GM12878 (cell line): ENCODE measurements around the gene JPT1. TPM values are rescaled to one million over a fixed set of nuclear protein-coding genes. Genes with fewer than 3 reads are reported as not detected.

Experiments used
- ATAC-seq: fragments of 200-7000 bp; cut with Tn5 transposase; 3 replicates; pipeline ENCODE4 v1.9.1; 2020; ENCODE audit warnings: mild to moderate bottlenecking, moderate library complexity
- BruUV-seq: library from RNA; stranded (reverse); fragments of 400-500 nt; replicated peaks from 2 replicates; lab custom pipeline; 2021; lab: Mats Ljungman, UMichigan
- CTCF ChIA-PET: fragments of 300-600 bp; sonication (Branson Sonifier 250); formaldehyde crosslinking; extraction: SDS; loops from one replicate; lab custom pipeline; 2021; ENCODE audit warnings: inconsistent platforms; lab: Yijun Ruan, JAX
- POLR2A ChIA-PET: fragments of 350-600 bp; formaldehyde crosslinking; extraction: SDS; loops from one replicate; lab custom pipeline; 2021; ENCODE audit warnings: inconsistent platforms; lab: Charles Lee
- RAD21 ChIA-PET: fragments of 300-600 bp; sonication (Branson Sonifier 250); formaldehyde crosslinking; loops from one replicate; lab custom pipeline; 2023; ENCODE audit warnings: antibody characterized with exemption; ENCODE audit not compliant: unreplicated experiment; lab: Charles Lee
- SMC1A ChIA-PET: fragments of 300-600 bp; sonication (Branson Sonifier 250); formaldehyde crosslinking; loops from one replicate; lab custom pipeline; 2023; ENCODE audit not compliant: unreplicated experiment, uncharacterized antibody; lab: Charles Lee
- DNase-seq: peaks from one replicate; pipeline ENCODE4 v3.0.0-alpha.2; 2011; ENCODE audit warnings: low read depth, low spot score
- FAIRE-seq: peaks from 3 replicates; lab custom pipeline; 2011; peaks lifted over from hg19 to GRCh38; lab: Jason Lieb, UNC
- H2AFZ ChIP-seq: 2 replicates; pipeline ENCODE4 v1.6.0; 2011; ENCODE audit warnings: low read depth, low read length, control low read depth; ENCODE audit not compliant: control insufficient read depth
- H3K27ac ChIP-seq: 2 replicates; pipeline ENCODE4 v1.5.1; 2011; ENCODE audit warnings: control low read depth; ENCODE audit not compliant: control insufficient read depth, insufficient read depth
- H3K27me3 ChIP-seq, 2 experiments: replicated peaks in 1 of 2; 2 replicates each; pipeline versions ENCODE4 v1.6.0 to v1.6.1; 2011; ENCODE audit warnings: low read length in 1 of 2; ENCODE audit not compliant: control insufficient read depth in 2 of 2, insufficient read depth in 2 of 2
- H3K36me3 ChIP-seq, 2 experiments: 2 replicates each; pipeline ENCODE4 v1.5.1; 2011; ENCODE audit warnings: low read length in 1 of 2; ENCODE audit not compliant: control insufficient read depth in 2 of 2, insufficient read depth in 2 of 2
- H3K4me1 ChIP-seq: 2 replicates; pipeline ENCODE4 v1.6.1; 2011; ENCODE audit warnings: mild to moderate bottlenecking, low read length, moderate library complexity, mixed read lengths; ENCODE audit not compliant: control insufficient read depth, insufficient read depth
- H3K4me2 ChIP-seq: 2 replicates; pipeline ENCODE4 v1.6.0; 2011; ENCODE audit warnings: control low read depth; ENCODE audit not compliant: control insufficient read depth, insufficient read depth
- H3K4me3 ChIP-seq: fragments of 200-600 bp; sonication (generic); 2 replicates; pipeline ENCODE4 v1.5.1; 2016
- H3K79me2 ChIP-seq: 2 replicates; pipeline ENCODE4 v1.6.0; 2011; ENCODE audit warnings: low read length; ENCODE audit not compliant: control insufficient read depth, insufficient read depth
- H3K9ac ChIP-seq: 2 replicates; pipeline ENCODE4 v1.8.0; 2011; ENCODE audit warnings: low read length, control low read depth, mixed read lengths; ENCODE audit not compliant: control insufficient read depth, insufficient read depth
- H3K9me3 ChIP-seq: replicated peaks from 3 replicates; pipeline ENCODE4 v1.5.1; 2011; ENCODE audit warnings: mild to moderate bottlenecking, low read length; ENCODE audit not compliant: control insufficient read depth, insufficient read depth
- H4K20me1 ChIP-seq: 2 replicates; pipeline ENCODE4 v1.6.0; 2011; ENCODE audit not compliant: control insufficient read depth, insufficient read depth
- ESRRA ChIP-seq: IDR thresholded peaks from 2 replicates; pipeline ENCODE4 v1.6.1; 2012; ENCODE audit warnings: mild to moderate bottlenecking, low read length, improper control_type of control experiment
- HCFC1 ChIP-seq: fragments of 150-350 bp; IDR thresholded peaks from 2 replicates; pipeline ENCODE4 v1.6.1; 2014; ENCODE audit warnings: low read length
- HDAC6 ChIP-seq: fragments of 200-600 bp; sonication (generic); IDR thresholded peaks from one replicate; pipeline ENCODE4 v1.8.0; 2017; ENCODE audit warnings: antibody characterized with exemption; ENCODE audit not compliant: unreplicated experiment
- POLR2AphosphoS5 ChIP-seq: IDR thresholded peaks from 2 replicates; pipeline ENCODE4 v1.6.1; 2011; ENCODE audit warnings: mild to moderate bottlenecking, low read length, inconsistent platforms
- RBBP5 ChIP-seq: fragments of 200-600 bp; sonication (generic); conservative IDR thresholded peaks from 2 replicates; pipeline ENCODE4 v1.6.1; 2016
- WGBS: methylation state at CpG from one replicate; pipeline ENCODE4 v1.1.6; 2016; ENCODE audit warnings: low lambda C conversion rate; ENCODE audit not compliant: insufficient replicate concordance, insufficient coverage; ENCODE audit errors: missing lambda C conversion rate; 5-methylcytosine and 5-hydroxymethylcytosine counted together
- in situ Hi-C: fragments of 300-500 bp; cut with MboI; formaldehyde crosslinking; loops from 9 replicates; pipeline ENCODE4 v1.14.3; 2018; ENCODE audit warnings: mixed read lengths
- intact Hi-C: fragments of 100-400 bp; cut with micrococcal nuclease; formaldehyde crosslinking; loops from one replicate; pipeline ENCODE4 v1.14.2; 2022; ENCODE audit not compliant: unreplicated experiment
- polyA plus RNA-seq, 11 experiments: library from polyadenylated mRNA; depleted of rRNA in 4 of 11; unstranded in 6 of 11; stranded (reverse) in 5 of 11; fragments of >200 nt; fragmentation: Nextera tagmentation in 4 of 11; fragmentation: Illumina TruSeq in 1 of 11; extraction: Ambion mirVana in 4 of 11; extraction: Trizol in 1 of 11; gene quantifications; 1 replicate in 1 of 11; 2 replicates in 10 of 11; pipeline versions ENCODE4 v1.2.1 to v1.2.3, GENCODE V29; 2011 to 2016; ENCODE audit warnings: inconsistent platforms in 2 of 11, missing spikeins in 2 of 11, low read depth in 1 of 11
- total RNA-seq, 4 experiments: library from RNA; depleted of rRNA in 3 of 4; stranded (reverse); fragments of >200 nt in 3 of 4; fragmentation: Illumina TruSeq in 1 of 4; extraction: Trizol in 1 of 4; gene quantifications; 2 replicates each; pipeline versions ENCODE4 v1.2.1 to v1.2.3, GENCODE V29; 2013 to 2021
- TF ChIP-seq, protein P1 (sequence below): IDR thresholded peaks from 2 replicates; pipeline ENCODE4 v1.6.1; 2012; ENCODE audit warnings: mild to moderate bottlenecking, low read depth, low read length

Gene JPT1
- total and polyA plus RNA-seq, 10 of the 15 experiments (the other 5 are each of a cell fraction or from before 2014, with no cell fraction given) = 79.7 to 651 (median 323) TPM

- Histone ChIP-seq H3K4me3 (no peak overlapping the region), H3K27ac (no peak overlapping the region), H3K9ac (no peak overlapping the region), H3K4me2 (no peak overlapping the region), H3K9me3 (no peaks in the 10 kb centered on the region), H4K20me1 (no peaks in the 10 kb centered on the region), H3K27me3 (no peaks in the 10 kb centered on the region), H3K36me3 (no peaks in the 10 kb centered on the region), H2AFZ (no peak overlapping the region), H3K4me1 (peaks cover 13% of the 10 kb centered on the region), H3K79me2 (no peaks in the 10 kb centered on the region)
- no peak for DNase-seq
- intact Hi-C loops = no loop called here
- TF ChIP-seq HCFC1 (no peak), RBBP5 (no peak), POLR2AphosphoS5 (no peak), ESRRA (no peak), HDAC6 (no peak)
- TF ChIP-seq, protein P1, sequence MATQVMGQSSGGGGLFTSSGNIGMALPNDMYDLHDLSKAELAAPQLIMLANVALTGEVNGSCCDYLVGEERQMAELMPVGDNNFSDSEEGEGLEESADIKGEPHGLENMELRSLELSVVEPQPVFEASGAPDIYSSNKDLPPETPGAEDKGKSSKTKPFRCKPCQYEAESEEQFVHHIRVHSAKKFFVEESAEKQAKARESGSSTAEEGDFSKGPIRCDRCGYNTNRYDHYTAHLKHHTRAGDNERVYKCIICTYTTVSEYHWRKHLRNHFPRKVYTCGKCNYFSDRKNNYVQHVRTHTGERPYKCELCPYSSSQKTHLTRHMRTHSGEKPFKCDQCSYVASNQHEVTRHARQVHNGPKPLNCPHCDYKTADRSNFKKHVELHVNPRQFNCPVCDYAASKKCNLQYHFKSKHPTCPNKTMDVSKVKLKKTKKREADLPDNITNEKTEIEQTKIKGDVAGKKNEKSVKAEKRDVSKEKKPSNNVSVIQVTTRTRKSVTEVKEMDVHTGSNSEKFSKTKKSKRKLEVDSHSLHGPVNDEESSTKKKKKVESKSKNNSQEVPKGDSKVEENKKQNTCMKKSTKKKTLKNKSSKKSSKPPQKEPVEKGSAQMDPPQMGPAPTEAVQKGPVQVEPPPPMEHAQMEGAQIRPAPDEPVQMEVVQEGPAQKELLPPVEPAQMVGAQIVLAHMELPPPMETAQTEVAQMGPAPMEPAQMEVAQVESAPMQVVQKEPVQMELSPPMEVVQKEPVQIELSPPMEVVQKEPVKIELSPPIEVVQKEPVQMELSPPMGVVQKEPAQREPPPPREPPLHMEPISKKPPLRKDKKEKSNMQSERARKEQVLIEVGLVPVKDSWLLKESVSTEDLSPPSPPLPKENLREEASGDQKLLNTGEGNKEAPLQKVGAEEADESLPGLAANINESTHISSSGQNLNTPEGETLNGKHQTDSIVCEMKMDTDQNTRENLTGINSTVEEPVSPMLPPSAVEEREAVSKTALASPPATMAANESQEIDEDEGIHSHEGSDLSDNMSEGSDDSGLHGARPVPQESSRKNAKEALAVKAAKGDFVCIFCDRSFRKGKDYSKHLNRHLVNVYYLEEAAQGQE = no peak
- WGBS = 75% methylated on average over 19 of the region's 19 CpGs
- no peak for FAIRE-seq
- in situ Hi-C loops = no loop called here
- ChIA-PET CTCF (interaction anchor here (1.4 to 1.7 kb wide), 3 partner anchors 14 to 22 kb away, joined by 4 to 7 read pairs (median 4); no protein-coding TSS in a partner anchor), SMC1A (no interaction called here), POLR2A (no interaction called here), RAD21 (interaction anchor here (1.1 to 1.2 kb wide), 2 partner anchors 18 to 23 kb away, joined by 3 read pairs; partner anchors contain the start of gene ARMC7)
- no TSS peak for BruUV-seq
- ATAC-seq = no peak
These were observed 63.1 kb downstream of the JPT1 start for GRCh38 chr17:75090871-75091854.
